HG03139 (cell line): ENCODE data around the gene ATP10A.

Experiments
- ATAC-seq: cut with Tn5 transposase; IDR thresholded peaks from one replicate; pipeline ENCODE4 v1.9.1; 2021; ENCODE audit not compliant: unreplicated experiment

Gene ATP10A

DNA sequence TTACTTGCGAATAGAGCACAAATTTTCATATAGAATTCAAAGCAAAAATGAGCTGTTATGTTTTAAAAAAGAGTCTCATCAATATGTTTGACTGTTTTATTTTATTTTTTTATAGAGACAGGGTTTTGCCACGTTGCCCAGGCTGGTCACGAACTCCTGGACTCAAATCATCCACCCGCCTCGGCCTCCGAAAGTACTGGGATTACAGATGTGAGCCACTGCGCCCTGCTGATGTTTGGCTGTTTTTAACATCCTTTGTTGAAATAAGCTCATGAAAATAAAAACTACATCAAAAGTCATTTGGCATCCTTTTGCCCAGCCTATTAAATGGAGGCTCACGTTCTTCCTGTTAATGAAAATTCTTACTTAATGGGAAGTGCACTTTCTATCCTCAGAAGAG lies 154.7 kb downstream of the ATP10A start:
- no peak for ATAC-seq

DNA sequence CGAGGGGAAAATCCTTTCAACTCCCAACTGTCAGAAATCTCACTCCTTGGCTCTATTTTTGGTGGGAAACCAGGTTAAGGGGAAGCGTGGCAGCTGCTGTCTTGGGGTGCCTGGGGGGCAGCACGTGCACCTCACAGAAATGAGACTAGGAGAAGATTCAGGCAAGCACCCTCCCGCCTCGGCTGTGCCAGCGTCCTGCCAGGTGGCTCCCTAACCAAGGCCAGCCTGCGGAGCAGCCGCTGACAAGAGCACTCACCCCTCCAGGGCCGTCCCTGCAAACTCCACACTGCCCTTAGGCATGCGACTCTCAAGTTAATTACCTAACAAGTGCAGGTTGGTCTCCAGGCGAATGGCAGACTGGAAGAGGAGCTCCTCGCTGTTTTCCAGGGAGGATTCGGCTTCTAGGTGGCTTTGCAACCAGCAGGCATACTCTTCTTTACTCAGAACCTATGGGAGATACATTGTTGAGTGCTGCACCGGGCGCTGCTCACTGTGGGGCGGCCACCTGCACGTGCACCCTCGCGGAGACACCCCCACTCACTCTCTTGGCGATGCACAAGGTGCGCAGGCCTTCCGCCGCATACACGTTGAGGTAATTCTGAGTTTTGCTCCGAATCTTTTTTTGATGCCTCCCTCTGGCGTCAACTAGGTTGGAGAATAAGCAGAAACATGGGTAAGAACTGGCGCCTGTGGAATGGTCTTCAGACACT lies 155.3 kb downstream of the ATP10A start:
- ATAC-seq: no peak

DNA sequence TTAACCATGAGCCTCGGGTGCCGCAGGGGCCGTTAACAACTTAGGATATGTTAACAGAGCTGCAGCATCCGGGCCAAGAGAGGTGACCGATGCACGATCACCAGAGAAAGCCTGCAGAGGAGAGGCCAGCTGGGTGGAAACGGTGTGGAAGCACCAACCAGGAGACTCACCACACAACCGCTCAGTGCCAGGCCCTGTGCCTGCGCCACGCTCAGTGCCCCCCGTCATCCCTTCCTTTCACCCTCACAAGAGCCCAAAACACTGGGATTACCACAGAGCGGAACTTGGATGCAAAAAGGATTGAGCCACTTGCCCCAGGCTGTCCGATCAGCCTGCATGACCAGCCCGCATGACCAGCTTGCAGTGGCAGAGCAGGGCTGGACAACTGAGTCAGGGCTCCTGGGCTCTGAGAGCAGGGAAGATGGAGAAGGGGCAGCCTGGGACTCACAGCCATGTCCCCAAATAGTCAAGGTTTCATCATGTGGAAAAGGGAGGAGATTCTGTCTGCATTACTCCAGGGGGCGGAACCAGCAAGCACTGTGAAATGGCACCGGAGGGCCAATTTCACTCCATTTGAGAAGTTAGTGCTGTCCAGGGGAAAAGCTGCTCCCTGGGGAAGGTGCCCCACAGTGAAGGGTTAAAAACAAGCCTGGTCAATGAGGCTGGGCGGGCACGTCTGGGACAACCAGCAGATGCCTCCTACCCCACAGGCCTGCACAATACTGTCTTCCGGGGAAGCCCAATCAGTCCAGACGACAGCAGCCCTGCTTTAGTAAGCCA lies 156.8 kb downstream of the ATP10A start:
- no peak for ATAC-seq

DNA sequence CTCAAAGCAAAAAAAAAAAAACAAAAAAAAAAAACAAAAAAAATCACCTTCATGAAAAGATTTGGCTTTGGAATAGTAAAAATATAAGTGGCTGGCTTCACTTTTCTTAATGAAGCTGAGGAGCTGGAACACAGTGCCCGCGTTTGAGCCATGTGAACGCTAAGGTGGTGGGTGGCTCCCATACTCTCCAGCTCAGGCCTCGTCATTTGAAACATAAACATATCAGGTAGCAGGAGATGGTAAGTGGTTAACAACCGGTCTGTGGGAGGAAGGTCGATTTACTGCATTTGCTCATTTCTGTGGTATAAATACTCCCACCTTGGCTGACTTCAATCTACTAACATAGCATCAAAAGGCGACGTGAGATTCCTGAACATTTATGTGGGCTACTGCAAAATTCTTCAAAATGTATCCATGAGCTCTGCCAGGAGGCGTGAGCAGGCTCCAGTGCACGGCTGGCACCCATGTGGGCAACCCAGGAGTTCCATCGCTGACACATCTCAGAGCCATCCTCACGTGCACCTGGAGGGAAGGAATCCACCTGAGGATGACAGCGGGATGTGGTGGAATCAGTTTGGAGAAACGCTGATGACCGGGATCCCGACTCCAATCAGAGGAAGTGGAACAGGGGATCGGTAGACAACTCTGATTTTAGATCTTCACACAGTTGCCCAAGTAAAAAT lies 157.6 kb downstream of the ATP10A start:
- ATAC-seq: no peak

DNA sequence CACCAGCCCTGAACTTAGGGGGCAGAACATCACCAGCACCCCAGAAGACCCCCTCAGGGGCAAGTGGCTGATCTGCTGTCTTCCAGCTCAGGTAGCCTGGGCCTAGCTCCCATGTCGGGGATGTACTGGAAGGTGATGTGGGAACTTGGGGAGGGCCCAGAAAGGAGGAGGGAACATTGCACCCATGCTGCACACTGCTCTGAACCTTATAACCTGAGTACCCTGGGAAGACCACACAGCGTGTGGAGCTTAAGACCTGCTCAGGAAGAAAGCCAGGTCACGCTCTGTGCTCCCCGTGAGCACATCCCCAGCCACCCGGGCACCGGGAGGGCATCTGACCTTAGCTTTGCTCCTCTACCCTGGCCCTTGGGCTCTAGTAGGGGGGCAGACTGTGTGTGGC lies 159.4 kb downstream of the ATP10A start:
- ATAC-seq: no peak

DNA sequence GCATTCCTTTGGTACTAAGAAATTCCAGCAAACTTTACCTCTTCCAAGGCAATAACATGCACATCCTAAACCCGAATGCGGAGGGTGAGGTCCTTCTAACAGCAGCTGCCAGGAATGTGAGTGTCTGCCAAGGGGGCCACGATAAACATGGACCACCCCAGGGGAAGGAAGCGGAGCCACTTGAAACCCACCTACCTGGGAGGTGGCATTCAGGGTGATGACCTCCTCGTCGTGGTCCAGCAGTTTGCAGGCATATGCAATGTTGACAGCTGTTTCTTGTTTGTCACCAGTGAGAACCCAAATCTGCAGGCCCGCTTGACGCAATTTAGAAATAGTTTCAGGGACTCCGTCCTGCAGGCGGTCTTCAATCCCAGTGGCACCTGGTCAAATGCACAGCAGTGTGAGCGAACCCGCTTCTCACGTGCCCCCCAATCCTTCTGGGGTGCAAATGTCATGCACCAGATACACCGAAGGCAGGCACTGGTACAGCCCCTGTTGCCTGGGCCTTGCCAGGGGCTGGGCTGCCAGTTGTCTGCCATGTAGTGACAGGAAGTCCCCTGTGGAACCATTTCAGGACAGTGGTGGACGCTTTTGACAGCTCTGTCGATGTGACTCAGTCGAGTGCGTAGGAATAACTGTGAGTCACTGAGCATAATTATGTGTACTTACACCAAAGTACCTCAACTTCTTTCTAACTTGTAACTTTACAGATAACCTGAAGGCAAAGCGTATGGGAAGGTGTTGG lies 161.2 kb downstream of the ATP10A start:
- no peak for ATAC-seq

DNA sequence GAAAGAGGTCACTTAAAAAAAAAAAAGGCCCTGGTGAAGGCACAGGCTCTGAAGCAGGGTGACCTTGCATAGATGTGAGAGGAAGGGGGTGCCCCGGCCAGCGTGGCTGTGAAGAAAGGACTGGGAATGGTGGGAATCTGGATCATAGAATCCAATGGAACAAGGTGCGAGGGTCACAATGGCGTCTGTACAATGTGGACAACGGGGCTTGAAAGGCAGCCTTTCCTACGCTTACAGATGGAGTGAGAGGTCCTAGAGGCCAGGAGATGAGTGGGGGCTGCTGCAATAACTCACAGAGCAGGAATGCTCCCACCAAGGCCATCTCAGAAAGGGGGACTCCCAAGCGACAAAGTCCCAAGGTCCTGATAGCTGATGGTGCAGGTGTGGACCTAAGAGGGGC lies 162.2 kb downstream of the ATP10A start:
- no peak for ATAC-seq

DNA sequence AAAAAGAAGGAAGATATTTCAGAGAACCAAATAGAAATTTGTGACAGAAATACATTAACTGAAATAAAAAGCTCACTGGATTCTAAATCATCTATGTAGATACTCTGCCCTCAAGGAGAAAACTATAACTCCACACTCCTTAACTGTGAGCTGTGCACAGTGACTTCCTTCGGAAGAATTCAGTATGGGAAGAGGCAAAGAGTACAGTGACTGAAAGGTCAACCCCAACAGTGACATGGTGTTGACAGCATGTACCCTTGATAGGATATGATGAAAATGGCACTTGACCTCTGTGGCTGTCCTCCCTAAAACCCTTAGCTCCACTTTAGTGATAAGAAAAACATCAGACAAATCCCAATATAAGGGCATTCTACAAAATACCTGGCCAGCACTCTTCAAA lies 165.5 kb downstream of the ATP10A start:
- ATAC-seq: no peak

DNA sequence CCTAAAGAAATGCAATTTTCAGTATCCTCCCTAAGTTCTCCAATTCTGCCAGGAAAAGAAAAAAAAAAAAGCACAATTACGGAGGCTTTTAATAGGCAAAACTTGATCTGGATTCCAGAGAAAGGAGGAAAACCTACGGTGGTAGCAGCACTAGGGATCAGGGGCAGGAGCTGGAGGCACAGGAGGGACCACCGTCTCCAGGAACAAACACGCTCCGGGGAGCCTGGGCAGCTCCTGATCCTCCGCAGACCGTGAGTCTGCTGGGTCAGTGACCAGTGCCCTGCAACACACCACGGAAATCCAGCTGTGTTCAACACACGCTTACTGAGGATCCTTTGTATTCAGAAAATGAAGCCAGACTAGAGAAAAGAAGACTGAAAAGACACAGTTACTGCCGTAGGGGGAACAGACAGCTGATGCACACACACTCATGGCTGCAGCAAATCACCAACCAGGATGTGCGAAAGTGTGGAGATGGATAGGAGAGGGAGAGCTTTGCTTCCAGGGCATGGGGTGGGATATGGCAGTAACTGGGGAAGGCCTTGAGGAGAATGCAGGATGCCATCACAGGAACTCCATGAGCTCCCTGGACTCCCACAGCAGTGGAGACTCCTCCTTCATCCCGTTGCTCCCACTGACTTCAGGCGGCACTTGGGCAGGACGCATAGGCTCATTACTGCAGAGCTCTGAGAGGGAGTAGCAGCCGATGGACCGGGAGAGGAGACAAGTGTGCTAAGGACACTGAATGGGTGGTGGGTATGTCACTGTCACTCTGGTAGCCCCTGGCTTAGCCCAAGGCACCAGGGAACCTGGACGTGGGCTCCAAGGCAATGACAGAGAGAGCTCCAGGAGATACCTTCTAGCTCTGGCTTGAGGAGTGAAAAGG lies 167.0 kb downstream of the ATP10A start:
- no peak for ATAC-seq

DNA sequence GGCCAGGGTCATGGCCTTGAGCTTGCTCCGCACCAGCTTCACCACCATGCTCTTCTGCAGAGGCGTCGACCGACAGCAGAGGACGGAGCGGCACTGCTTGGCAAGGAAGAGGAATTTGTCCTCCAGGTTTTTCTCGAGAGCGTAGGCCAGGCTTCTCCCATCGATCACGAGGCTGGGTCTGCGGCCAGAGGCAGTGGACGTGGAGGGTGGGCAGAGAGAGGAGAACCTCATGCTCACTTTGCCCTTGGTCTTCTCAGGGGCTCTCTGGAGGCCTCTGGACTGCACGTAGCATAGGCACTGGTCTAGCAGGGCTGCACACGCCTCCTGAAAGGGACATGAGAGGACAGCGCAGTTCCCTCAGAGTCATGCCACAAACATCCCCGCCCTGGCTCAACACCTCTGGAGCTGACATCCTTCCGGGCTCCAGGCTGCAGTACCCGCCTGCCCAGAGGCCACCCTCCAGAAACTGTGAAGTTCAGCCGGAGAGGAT lies 168.3 kb downstream of the ATP10A start:
- no peak for ATAC-seq

DNA sequence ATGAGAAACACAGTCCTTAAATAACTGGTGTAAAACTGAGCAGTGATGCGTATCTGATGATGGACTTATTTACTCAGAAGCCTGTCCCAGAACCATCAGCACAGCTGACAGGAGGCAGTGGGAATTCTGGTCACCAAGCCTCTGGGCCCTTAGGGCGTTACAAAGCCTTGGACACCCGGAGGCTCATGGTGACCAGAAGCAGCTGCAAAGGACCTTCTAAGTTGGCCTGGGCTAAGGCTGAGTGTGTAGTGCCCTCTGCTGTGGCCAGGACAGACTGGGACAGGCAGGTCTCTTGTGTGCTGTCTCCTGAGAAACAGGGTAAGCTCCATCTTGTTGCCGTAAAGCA lies 168.9 kb downstream of the ATP10A start:
- no peak for ATAC-seq

DNA sequence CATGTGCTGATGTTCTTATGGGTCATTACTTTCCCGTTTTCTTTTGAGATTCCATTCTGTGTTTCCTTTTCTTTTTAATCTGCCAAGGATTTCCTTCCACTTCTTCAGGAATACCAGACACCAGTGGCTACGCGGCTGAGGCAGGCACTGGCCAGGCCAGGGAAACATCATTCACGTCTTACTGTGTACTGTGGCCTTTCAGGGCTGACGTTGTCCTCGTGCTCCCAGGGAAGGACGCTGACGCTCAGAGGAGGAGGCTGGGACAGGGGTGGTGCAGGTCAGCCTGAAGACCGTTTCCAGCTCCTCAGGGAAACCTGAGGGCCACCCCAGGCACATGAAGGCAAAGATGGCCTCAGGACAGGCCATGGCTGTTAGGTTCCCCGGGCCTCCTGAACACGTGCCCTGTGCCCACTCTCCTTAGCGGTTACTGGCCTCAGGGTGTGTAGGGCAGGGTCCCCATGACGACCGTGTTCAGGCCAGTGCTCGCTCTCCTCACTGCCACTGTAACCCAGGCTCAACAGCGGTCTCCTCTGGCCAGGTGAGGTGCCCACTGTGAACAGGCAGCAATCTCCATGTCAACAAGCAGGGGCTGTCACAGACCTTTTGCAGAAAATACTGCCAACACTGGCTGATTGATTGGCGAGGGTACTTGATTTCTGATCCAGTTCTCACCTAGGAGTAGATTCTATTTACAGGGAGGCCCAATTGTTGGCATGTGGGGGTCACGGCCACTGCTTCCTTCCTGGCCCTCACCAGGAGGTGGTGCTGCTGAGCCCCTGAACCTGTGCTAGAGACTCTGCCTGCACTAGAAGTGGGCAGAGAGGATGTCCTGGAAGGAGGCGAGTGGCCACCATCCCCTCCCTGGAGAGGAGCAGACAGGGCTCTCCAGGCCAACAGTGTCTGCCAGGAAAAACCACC lies 169.5 kb downstream of the ATP10A start:
- no peak for ATAC-seq

DNA sequence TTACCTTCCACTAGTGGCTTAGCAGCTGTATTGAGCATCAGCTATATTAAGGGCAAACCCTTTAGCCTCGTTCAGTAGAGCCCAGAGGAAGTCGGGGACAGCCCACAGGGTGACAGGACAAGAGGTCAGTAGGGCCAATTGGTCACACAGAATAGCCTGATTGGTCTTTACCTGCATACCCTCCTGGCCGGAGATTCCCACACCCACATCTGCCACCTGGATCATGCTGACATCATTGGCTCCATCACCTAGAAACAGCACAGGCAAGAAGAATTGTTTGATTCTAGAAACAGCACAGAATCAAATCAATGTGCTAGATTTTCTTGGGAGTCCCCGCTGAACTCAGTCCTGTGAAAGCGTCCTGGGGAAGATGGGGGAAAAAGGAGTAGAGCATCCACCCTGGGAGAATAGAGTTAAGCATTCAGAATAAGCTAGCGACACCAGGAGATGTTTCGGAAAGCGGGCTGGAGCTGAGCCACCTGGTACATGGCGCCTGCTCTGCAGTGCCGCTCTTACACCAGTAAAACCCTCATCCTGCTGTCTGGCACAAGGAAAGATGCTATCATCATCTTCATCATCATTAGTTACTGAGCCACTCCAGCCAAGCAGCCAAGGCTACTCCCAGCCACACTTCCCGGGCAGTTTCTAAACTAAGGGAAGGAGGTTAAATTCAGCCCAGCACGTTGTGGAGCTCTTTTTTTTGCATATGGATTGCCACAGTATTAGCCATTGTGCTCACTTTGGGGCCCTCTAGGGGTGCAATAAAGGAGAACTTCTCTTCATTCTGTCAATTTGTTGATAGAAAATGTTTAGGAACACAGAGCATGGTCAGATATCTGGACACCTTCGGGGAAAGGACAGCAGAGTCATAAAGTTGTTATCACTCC lies 171.3 kb downstream of the ATP10A start:
- no peak for ATAC-seq

DNA sequence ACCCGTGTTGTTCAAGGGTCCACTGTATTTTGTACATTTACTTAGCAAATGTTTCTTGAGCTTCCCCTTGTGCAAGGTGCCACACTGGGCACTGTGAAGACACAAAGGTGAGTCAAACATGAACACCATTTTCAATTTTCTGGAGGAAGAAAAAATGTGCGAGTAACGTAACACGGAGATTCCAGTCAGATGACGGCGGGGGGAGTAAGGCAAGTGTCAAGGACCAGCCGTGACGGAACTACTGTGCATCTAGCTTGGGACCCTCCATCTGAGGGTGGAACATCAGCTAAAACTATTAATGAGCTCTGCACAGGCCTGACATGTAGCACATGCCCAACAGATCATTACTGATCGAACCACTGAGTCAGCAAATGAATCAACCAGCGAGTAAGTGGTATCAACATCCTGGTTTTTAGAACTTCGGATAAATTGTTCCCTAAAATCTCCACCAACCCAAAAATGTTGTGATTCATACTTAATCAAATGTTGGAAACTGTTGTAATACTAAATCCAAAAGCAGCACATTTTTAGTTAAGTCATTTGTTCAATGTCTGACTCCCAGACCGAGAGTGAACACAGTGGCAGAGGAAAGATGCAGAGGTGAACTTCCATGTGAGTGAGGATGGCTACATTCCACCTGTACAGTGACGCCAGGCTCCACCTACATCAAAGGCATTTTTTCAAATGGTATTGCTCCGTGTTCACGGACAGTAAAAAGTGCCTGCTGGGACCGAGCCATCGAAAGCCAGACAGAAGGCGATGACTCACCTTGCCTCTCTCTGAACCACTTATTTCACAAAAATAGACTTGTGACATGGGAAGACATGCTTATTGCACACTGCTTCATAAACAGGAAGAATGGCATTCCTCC lies 172.2 kb downstream of the ATP10A start:
- ATAC-seq: no peak

DNA sequence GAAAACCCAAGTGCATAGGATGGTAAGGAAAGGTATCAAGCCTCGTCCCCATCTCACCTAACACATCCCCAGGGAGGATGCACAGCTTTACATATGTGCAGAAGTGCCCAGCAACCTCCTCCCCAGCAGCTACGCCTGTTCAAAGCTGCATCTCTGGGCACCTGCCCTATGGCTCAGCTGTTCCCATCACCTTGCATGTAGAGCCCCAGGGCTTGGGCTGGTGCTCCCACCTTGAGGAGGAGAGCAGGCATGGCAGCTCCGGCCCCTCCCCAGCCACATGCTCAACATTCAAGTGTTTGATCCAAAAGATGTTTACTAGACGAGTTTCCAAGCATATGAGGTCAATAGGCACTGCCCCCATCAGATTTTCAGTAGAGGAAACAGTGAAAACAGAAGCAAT lies 173.5 kb downstream of the ATP10A start:
- no peak for ATAC-seq

DNA sequence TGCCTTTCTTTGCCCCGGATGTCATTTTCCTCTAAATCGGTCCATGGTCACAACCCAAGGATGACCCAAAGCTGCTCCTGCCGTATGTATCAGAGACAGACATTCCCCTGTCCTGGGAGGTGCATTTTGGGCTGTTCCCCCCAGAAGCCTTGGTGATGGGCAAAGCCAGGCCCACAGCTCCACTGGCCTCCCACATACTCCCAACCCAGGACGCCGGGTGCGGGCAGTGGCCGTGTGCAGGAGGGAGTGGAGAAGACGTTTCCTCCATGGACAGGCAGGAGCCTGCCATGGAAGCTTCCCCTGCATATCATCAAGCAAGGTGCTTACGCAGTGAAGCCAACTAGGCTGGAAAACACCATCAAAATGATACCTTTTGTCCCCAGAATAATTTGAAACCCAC lies 175.0 kb downstream of the ATP10A start:
- no peak for ATAC-seq

DNA sequence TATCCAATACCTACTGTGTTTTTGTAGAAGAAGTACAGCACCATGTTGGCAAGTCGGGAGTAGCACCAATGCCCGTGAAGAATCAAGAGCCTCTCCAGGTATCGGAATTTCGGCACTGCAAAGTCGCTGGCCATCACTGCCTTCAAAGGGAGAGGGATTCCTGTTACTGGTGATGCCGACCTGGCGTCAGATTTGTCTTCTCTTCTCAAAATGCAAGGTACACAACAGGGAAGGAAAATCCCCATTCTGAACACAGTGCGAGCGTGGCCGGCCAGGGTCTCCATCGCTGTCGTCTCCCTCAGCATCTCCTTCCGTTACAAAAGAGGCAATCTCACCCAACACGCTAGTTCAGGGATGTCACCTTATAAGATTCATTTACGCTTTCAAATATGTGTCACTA lies 175.4 kb downstream of the ATP10A start:
- no peak for ATAC-seq
